GM23338 (cell line): ENCODE results near the gene PTPRN2. TPM values are rescaled to one million over a fixed set of nuclear protein-coding genes. Genes with fewer than 3 reads are reported as not detected.

ENCODE experiments used
- ATAC-seq: fragments of 200-7000 bp; cut with Tn5 transposase; 3 replicates; pipeline ENCODE4 v1.9.1; 2020
- DNase-seq: peaks from one replicate; pipeline ENCODE4 v3.0.0-alpha.2; 2015; ENCODE audit warnings: low spot score
- H2AFZ ChIP-seq: fragments of 200-600 bp; sonication (generic); 2 replicates; pipeline ENCODE4 v1.8.0; 2016; ENCODE audit warnings: antibody characterized with exemption, mild to moderate bottlenecking, moderate library complexity
- H3F3A ChIP-seq: fragments of 200-600 bp; sonication (generic); replicated peaks from 2 replicates; pipeline ENCODE4 v1.8.0; 2017; ENCODE audit warnings: antibody characterized with exemption, mixed run types, low read depth
- H3K27ac ChIP-seq: fragments of 200-600 bp; sonication (generic); 2 replicates; pipeline ENCODE4 v1.6.1; 2016; ENCODE audit warnings: low read depth
- H3K27me3 ChIP-seq: fragments of 200-600 bp; sonication (generic); 2 replicates; pipeline ENCODE4 v1.8.0; 2016; ENCODE audit warnings: mild to moderate bottlenecking, mixed run types, moderate library complexity; ENCODE audit not compliant: insufficient read depth
- H3K36me3 ChIP-seq: fragments of 200-600 bp; sonication (generic); 2 replicates; pipeline ENCODE4 v1.8.0; 2016; ENCODE audit warnings: mild to moderate bottlenecking; ENCODE audit not compliant: insufficient read depth
- H3K4me1 ChIP-seq: fragments of 200-600 bp; sonication (generic); 2 replicates; pipeline ENCODE4 v1.8.0; 2016; ENCODE audit warnings: mild to moderate bottlenecking, moderate library complexity; ENCODE audit not compliant: insufficient read depth
- H3K4me2 ChIP-seq: fragments of 200-600 bp; sonication (generic); 2 replicates; pipeline ENCODE4 v1.7.1; 2017; ENCODE audit warnings: mixed run types
- H3K4me3 ChIP-seq: fragments of 200-600 bp; sonication (generic); 2 replicates; pipeline ENCODE4 v1.6.1; 2016; ENCODE audit warnings: mixed run types
- H3K79me2 ChIP-seq: fragments of 200-600 bp; sonication (generic); replicated peaks from 2 replicates; pipeline ENCODE4 v1.8.0; 2017; ENCODE audit warnings: mild to moderate bottlenecking; ENCODE audit not compliant: insufficient read depth
- H3K9me2 ChIP-seq: fragments of 200-600 bp; sonication (generic); 2 replicates; pipeline ENCODE4 v1.8.0; 2017; ENCODE audit not compliant: insufficient read depth
- H4K20me1 ChIP-seq: fragments of 200-600 bp; sonication (generic); replicated peaks from 2 replicates; pipeline ENCODE4 v1.8.0; 2017; ENCODE audit warnings: mild to moderate bottlenecking; ENCODE audit not compliant: insufficient read depth
- H3K27ac Mint-ChIP-seq: 2 replicates; pipeline ENCODE4 v1.8.0; 2020; ENCODE audit warnings: inconsistent platforms, mild to moderate bottlenecking, moderate library complexity, mixed read lengths
- H3K27me3 Mint-ChIP-seq: 3 replicates; pipeline ENCODE4 v1.8.0; 2022; ENCODE audit warnings: low read depth, mild to moderate bottlenecking, moderate library complexity, mixed read lengths, inconsistent platforms; ENCODE audit not compliant: insufficient read depth, poor library complexity
- H3K36me3 Mint-ChIP-seq: 3 replicates; pipeline ENCODE4 v1.8.0; 2021; ENCODE audit warnings: low read depth, mild to moderate bottlenecking, inconsistent platforms, moderate library complexity, mixed read lengths
- H3K4me1 Mint-ChIP-seq: 3 replicates; pipeline ENCODE4 v1.8.0; 2020; ENCODE audit warnings: mild to moderate bottlenecking, inconsistent platforms, mixed read lengths
- H3K4me3 Mint-ChIP-seq: 3 replicates; pipeline ENCODE4 v1.8.0; 2021; ENCODE audit warnings: moderate library complexity, mild to moderate bottlenecking, inconsistent platforms, mixed read lengths
- H3K9me3 Mint-ChIP-seq: 3 replicates; pipeline ENCODE4 v1.8.0; 2020; ENCODE audit warnings: moderate library complexity, mild to moderate bottlenecking, inconsistent platforms, mixed read lengths
- CTCF ChIP-seq, 2 experiments: fragments of 200-600 bp in 1 of 2; sonication (generic) in 1 of 2; conservative IDR thresholded peaks; 2 replicates each; pipeline versions ENCODE4 v1.5.1 to v1.6.1; 2016 to 2017; ENCODE audit warnings: antibody characterized with exemption in 2 of 2, low read depth in 2 of 2, mild to moderate bottlenecking in 2 of 2, moderate library complexity in 1 of 2
- ETS1 ChIP-seq: IDR thresholded peaks from 2 replicates; pipeline ENCODE4 v1.6.1; 2016; ENCODE audit warnings: antibody characterized with exemption
- EZH2 ChIP-seq: fragments of 200-600 bp; sonication (generic); IDR thresholded peaks from one replicate; pipeline ENCODE4 v1.8.0; 2017; ENCODE audit warnings: antibody characterized with exemption, mild to moderate bottlenecking, low read depth; ENCODE audit not compliant: unreplicated experiment
- EZH2phosphoT487 ChIP-seq: fragments of 200-600 bp; sonication (generic); IDR thresholded peaks from one replicate; pipeline ENCODE4 v1.8.1; 2018; ENCODE audit warnings: antibody characterized with exemption; ENCODE audit not compliant: unreplicated experiment
- JUNB ChIP-seq: IDR thresholded peaks from one replicate; pipeline ENCODE4 v1.6.1; 2016; ENCODE audit warnings: antibody characterized with exemption; ENCODE audit not compliant: unreplicated experiment
- NANOG ChIP-seq: IDR thresholded peaks from 2 replicates; pipeline ENCODE4 v1.6.1; 2016; ENCODE audit warnings: antibody characterized with exemption, borderline replicate concordance
- POLR2AphosphoS5 ChIP-seq: IDR thresholded peaks from 2 replicates; pipeline ENCODE4 v1.6.1; 2016; ENCODE audit warnings: antibody characterized with exemption, low read depth
- REST ChIP-seq: IDR thresholded peaks from one replicate; pipeline ENCODE4 v1.6.1; 2018; ENCODE audit warnings: antibody characterized with exemption; ENCODE audit not compliant: unreplicated experiment
- STAT1 ChIP-seq: IDR thresholded peaks from one replicate; pipeline ENCODE4 v1.6.1; 2016; ENCODE audit warnings: antibody characterized with exemption; ENCODE audit not compliant: unreplicated experiment
- ZNF114 ChIP-seq: fragments of 250-450 bp; sonication (Bioruptor Pico); IDR thresholded peaks from 2 replicates; pipeline ENCODE4 v1.5.0; 2020; ENCODE audit warnings: mild to moderate bottlenecking, moderate library complexity
- ZNF331 ChIP-seq: fragments of 250-450 bp; sonication (Bioruptor Pico); IDR thresholded peaks from 2 replicates; pipeline ENCODE4 v1.5.0; 2020; ENCODE audit warnings: low read depth, mild to moderate bottlenecking, moderate library complexity
- ZNF462 ChIP-seq: fragments of 250-450 bp; sonication (Bioruptor Pico); IDR thresholded peaks from 2 replicates; pipeline ENCODE4 v1.5.0; 2020; ENCODE audit warnings: mild to moderate bottlenecking, moderate library complexity
- polyA plus RNA-seq: library from polyadenylated mRNA; unstranded; fragments of >200 nt; fragmentation: Nextera tagmentation; extraction: Ambion mirVana; gene quantifications from 2 replicates; pipeline ENCODE4 v1.2.1, GENCODE V29; 2016
- total RNA-seq: library from RNA; depleted of rRNA; stranded (reverse); fragments of >200 nt; shearing (Covaris generic); gene quantifications from 2 replicates; pipeline ENCODE4 v1.2.3, GENCODE V29; 2014

The PTPRN2 gene
- total and polyA plus RNA-seq, 2 experiments from 2014 or later = 0.87 to 4.0 TPM

GRCh38 chr7:157633465-157634185 lies 954.0 kb downstream of the PTPRN2 start (continued):
- TF ChIP-seq REST (no peak), NANOG (no peak), ZNF114 (no peak), CTCF (conservative IDR thresholded peaks at IDR 0.05; ENCODE audit: low read depth in 2 of 2) (no peak), EZH2phosphoT487 (no peak), EZH2 (no peak), STAT1 (no peak), ETS1 (no peak), ZNF331 (CRISPR knock-in tag) (no peak)

GRCh38 chr7:157630301-157630853 lies 957.2 kb downstream of the PTPRN2 start:
- Mint-ChIP-seq H3K36me3 (peaks cover 41% of the 10 kb centered on the region), H3K27me3 (peaks cover 3% of the 10 kb centered on the region), H3K9me3 (peaks cover 98% of the 10 kb centered on the region), H3K4me3 (no peak overlapping the region), H3K4me1 (no peaks in the 10 kb centered on the region), H3K27ac (no peak overlapping the region)
- Histone ChIP-seq H3K4me2 (no peak overlapping the region), H2AFZ (no peak overlapping the region), H3K27me3 (no peaks in the 10 kb centered on the region), H3K9me2 (no peaks in the 10 kb centered on the region), H3K79me2 (no peaks in the 10 kb centered on the region), H4K20me1 (no peaks in the 10 kb centered on the region), H3K4me3 (no peak overlapping the region), H3K27ac (no peak overlapping the region), H3F3A (no peaks in the 10 kb centered on the region), H3K4me1 (no peaks in the 10 kb centered on the region), H3K36me3 (no peaks in the 10 kb centered on the region; the same call in 1 of the 2 replicates)
- ATAC-seq (no peak), DNase-seq (no peak)
- TF ChIP-seq EZH2 (no peak), ZNF331 (CRISPR knock-in tag) (no peak), POLR2AphosphoS5 (no peak), JUNB (no peak), ZNF462 (CRISPR knock-in tag) (no peak), NANOG (no peak), EZH2phosphoT487 (no peak)
